ENCODE measurements around the gene IFITM1.

DNA sequence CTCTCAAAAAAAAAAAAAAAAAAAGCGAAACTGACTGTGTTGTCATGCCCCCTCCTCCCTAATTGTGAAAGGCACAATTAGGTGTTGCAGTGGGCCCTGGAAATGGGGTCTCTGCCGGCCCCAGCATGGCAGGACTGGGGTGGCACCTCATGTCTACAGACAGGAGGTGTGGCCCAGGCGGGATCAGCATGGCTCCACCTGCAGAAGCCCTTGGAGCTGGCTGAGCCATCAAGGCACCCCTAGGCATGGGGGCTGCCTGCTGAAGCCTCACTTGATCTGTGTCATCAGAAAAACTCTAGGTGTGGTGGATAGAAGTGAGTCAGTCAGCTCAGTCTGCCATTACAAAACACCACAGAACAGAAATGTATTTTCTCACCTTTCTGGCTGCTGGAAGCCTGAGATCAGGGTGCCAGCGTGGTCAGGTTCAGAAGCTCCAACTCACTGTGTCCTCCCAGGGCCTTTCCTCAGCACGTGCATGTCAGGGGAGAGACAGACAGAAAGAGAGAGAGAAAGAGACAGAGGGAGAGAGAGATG is 45.4 kb downstream of the IFITM1 start:
- TF ChIP-seq, protein P1, sequence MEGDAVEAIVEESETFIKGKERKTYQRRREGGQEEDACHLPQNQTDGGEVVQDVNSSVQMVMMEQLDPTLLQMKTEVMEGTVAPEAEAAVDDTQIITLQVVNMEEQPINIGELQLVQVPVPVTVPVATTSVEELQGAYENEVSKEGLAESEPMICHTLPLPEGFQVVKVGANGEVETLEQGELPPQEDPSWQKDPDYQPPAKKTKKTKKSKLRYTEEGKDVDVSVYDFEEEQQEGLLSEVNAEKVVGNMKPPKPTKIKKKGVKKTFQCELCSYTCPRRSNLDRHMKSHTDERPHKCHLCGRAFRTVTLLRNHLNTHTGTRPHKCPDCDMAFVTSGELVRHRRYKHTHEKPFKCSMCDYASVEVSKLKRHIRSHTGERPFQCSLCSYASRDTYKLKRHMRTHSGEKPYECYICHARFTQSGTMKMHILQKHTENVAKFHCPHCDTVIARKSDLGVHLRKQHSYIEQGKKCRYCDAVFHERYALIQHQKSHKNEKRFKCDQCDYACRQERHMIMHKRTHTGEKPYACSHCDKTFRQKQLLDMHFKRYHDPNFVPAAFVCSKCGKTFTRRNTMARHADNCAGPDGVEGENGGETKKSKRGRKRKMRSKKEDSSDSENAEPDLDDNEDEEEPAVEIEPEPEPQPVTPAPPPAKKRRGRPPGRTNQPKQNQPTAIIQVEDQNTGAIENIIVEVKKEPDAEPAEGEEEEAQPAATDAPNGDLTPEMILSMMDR (IDR thresholded peaks at IDR 0.05; ENCODE audit: extremely low read depth in 1 of 2, insufficient read depth in 1 of 2, low read depth in 1 of 2, low read length in 2 of 2), result no peak
- no peak for TF ChIP-seq EZH2 (IDR thresholded peaks at IDR 0.05; ENCODE audit: borderline replicate concordance, low read depth, low read length, severe bottlenecking)
- no peak for TF ChIP-seq JUN (IDR thresholded peaks at IDR 0.05; ENCODE audit: borderline replicate concordance, insufficient read depth, insufficient read length, low read depth)
- no peak for TF ChIP-seq POLR2AphosphoS5 (IDR thresholded peaks at IDR 0.05; ENCODE audit: insufficient read depth, low read depth, low read length)
- TF ChIP-seq, protein P2, sequence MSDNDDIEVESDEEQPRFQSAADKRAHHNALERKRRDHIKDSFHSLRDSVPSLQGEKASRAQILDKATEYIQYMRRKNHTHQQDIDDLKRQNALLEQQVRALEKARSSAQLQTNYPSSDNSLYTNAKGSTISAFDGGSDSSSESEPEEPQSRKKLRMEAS (IDR thresholded peaks at IDR 0.05; ENCODE audit: insufficient read depth, insufficient read length), result no peak
- TF ChIP-seq POLR2A (IDR thresholded peaks at IDR 0.05; ENCODE audit: low read depth, low read length), result no peak
- TF ChIP-seq MYC (IDR thresholded peaks at IDR 0.05; ENCODE audit: low read depth, low read length), result no peak
